Gastroesophageal sphincter (tissue), 3 donors: ENCODE results near the gene GOLGA3.
"Not testable (repeated sequence)": the region's sequence is repeated elsewhere in the genome, so short reads cannot be mapped to it uniquely, and the experiment has no call there.

Experiments used
- EP300 ChIP-seq: sonication (generic); formaldehyde crosslinking; IDR thresholded peaks from one replicate; pipeline ENCODE4 v1.6.1; 2017; ENCODE audit warnings: antibody characterized with exemption, mild to moderate bottlenecking
- TF ChIP-seq, protein P1 (sequence below), 4 experiments: fragments of 200-600 bp in 2 of 4; fragments of 450-650 bp in 2 of 4; sonication (generic) in 1 of 4; IDR thresholded peaks; one replicate each; pipeline ENCODE4 v1.5.1; 2017 to 2019; ENCODE audit warnings: antibody characterized with exemption in 4 of 4, mild to moderate bottlenecking in 2 of 4, moderate library complexity in 2 of 4

DNA sequence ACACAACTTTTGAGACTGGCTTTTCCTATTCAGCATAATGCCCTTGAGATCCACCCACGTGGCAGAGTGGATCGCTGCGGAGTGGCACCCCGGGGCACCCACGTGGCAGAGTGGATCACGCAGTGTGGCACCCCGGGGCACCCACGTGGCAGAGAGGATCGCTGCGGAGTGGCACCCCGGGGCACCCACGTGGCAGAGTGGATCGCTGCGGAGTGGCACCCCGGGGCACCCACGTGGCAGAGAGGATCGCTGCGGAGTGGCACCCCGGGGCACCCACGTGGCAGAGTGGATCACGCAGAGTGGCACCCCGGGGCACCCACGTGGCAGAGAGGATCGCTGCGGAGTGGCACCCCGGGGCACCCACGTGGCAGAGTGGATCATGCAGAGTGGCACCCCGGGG is 69.8 kb downstream of the GOLGA3 start:
- TF ChIP-seq, protein P1, sequence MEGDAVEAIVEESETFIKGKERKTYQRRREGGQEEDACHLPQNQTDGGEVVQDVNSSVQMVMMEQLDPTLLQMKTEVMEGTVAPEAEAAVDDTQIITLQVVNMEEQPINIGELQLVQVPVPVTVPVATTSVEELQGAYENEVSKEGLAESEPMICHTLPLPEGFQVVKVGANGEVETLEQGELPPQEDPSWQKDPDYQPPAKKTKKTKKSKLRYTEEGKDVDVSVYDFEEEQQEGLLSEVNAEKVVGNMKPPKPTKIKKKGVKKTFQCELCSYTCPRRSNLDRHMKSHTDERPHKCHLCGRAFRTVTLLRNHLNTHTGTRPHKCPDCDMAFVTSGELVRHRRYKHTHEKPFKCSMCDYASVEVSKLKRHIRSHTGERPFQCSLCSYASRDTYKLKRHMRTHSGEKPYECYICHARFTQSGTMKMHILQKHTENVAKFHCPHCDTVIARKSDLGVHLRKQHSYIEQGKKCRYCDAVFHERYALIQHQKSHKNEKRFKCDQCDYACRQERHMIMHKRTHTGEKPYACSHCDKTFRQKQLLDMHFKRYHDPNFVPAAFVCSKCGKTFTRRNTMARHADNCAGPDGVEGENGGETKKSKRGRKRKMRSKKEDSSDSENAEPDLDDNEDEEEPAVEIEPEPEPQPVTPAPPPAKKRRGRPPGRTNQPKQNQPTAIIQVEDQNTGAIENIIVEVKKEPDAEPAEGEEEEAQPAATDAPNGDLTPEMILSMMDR (IDR thresholded peaks at IDR 0.05): not testable (repeated sequence)
- not testable (repeated sequence) for TF ChIP-seq EP300
